CD4-positive, CD25-positive, alpha-beta regulatory T cell (primary cell): ENCODE measurements around the gene RAD54L2. TPM values are rescaled to one million over a fixed set of nuclear protein-coding genes. Genes with fewer than 3 reads are reported as not detected.

Experiments
- ATAC-seq, 2 donors: fragments of 150-1000 bp; cut with Tn5 transposase; one replicate each; pipeline ENCODE4 v1.10.0; 2021; ENCODE audit warnings: low read depth in 2 of 2, moderate number of reproducible peaks in 2 of 2, moderate library complexity in 1 of 2
- DNase-seq, 3 donors: peaks; one replicate each; pipeline versions ENCODE4 v3.0.0 to v3.0.0-alpha.2; 2012 to 2022; ENCODE audit warnings: mixed read lengths in 1 of 3
- H3K27ac ChIP-seq: one replicate; pipeline ENCODE4 v1.7.0; 2013; ENCODE audit warnings: mild to moderate bottlenecking, low read length; ENCODE audit not compliant: insufficient read depth, poor library complexity, severe bottlenecking
- H3K27me3 ChIP-seq: one replicate; pipeline ENCODE4 v1.7.0; 2013; ENCODE audit warnings: low read length; ENCODE audit not compliant: control insufficient read depth, insufficient read depth
- H3K36me3 ChIP-seq: one replicate; pipeline ENCODE4 v1.7.0; 2013; ENCODE audit warnings: mild to moderate bottlenecking, low read length, moderate library complexity; ENCODE audit not compliant: control insufficient read depth, insufficient read depth
- H3K4me1 ChIP-seq: 2 replicates; pipeline ENCODE4 v1.7.0; 2013; ENCODE audit warnings: mild to moderate bottlenecking, low read length; ENCODE audit not compliant: insufficient read depth, control insufficient read depth, poor library complexity, severe bottlenecking
- H3K4me3 ChIP-seq: one replicate; pipeline ENCODE4 v1.7.0; 2013; ENCODE audit warnings: low read depth, mild to moderate bottlenecking, low read length, moderate library complexity
- H3K9me3 ChIP-seq, 2 experiments: 1 replicate in 1 of 2; 2 replicates in 1 of 2; pipeline ENCODE4 v1.7.0; 2013; ENCODE audit warnings: low read length in 2 of 2, mild to moderate bottlenecking in 1 of 2, moderate library complexity in 1 of 2; ENCODE audit not compliant: control insufficient read depth in 2 of 2
- H3K27ac Mint-ChIP-seq, 3 donors: one replicate each; pipeline ENCODE4 v1.8.0; 2020 to 2022; ENCODE audit warnings: mild to moderate bottlenecking in 3 of 3, mixed read lengths in 3 of 3, moderate library complexity in 2 of 3
- H3K27me3 Mint-ChIP-seq: one replicate; pipeline ENCODE4 v1.8.0; 2022; ENCODE audit warnings: mild to moderate bottlenecking, mixed read lengths
- H3K36me3 Mint-ChIP-seq: one replicate; pipeline ENCODE4 v1.8.0; 2020; ENCODE audit warnings: mixed read lengths
- H3K4me1 Mint-ChIP-seq, 4 donors: one replicate each; pipeline ENCODE4 v1.8.0; 2020 to 2022; ENCODE audit warnings: mixed read lengths in 4 of 4, mild to moderate bottlenecking in 1 of 4
- H3K4me3 Mint-ChIP-seq, 4 donors: one replicate each; pipeline ENCODE4 v1.8.0; 2020 to 2022; ENCODE audit warnings: mild to moderate bottlenecking in 4 of 4, mixed read lengths in 4 of 4, moderate library complexity in 3 of 4
- H3K9me3 Mint-ChIP-seq, 7 donors: one replicate each; pipeline ENCODE4 v1.8.0; 2020 to 2022; ENCODE audit warnings: mixed read lengths in 7 of 7, mild to moderate bottlenecking in 3 of 7, moderate library complexity in 2 of 7
- polyA plus RNA-seq, 4 donors: library from polyadenylated mRNA; unstranded; fragments of 300-500 nt; fragmentation: Illumina TruSeq; gene quantifications; one replicate each; pipeline ENCODE4 v1.2.3, GENCODE V29; 2021
- total RNA-seq: library from RNA; stranded (reverse); gene quantifications from one replicate; pipeline ENCODE4 v1.2.3, GENCODE V29; 2022

The RAD54L2 gene, protein sequence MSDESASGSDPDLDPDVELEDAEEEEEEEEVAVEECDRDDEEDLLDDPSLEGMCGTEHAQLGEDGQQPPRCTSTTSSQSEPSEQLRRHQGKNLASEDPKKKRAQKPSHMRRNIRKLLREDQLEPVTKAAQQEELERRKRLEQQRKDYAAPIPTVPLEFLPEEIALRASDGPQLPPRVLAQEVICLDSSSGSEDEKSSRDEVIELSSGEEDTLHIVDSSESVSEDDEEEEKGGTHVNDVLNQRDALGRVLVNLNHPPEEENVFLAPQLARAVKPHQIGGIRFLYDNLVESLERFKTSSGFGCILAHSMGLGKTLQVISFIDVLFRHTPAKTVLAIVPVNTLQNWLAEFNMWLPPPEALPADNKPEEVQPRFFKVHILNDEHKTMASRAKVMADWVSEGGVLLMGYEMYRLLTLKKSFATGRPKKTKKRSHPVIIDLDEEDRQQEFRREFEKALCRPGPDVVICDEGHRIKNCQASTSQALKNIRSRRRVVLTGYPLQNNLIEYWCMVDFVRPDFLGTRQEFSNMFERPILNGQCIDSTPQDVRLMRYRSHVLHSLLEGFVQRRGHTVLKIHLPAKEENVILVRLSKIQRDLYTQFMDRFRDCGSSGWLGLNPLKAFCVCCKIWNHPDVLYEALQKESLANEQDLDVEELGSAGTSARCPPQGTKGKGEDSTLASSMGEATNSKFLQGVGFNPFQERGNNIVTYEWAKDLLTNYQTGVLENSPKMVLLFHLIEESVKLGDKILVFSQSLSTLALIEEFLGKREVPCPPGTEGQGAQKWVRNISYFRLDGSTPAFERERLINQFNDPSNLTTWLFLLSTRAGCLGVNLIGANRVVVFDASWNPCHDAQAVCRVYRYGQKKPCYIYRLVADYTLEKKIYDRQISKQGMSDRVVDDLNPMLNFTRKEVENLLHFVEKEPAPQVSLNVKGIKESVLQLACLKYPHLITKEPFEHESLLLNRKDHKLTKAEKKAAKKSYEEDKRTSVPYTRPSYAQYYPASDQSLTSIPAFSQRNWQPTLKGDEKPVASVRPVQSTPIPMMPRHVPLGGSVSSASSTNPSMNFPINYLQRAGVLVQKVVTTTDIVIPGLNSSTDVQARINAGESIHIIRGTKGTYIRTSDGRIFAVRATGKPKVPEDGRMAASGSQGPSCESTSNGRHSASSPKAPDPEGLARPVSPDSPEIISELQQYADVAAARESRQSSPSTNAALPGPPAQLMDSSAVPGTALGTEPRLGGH (N-terminal part only)
- total RNA-seq (41.3 TPM), polyA plus RNA-seq (10 to 100 TPM in 3 of 4 donors, 1 to 10 TPM in 1; 6.9 to 17.1 (median 13.3) TPM)

DNA sequence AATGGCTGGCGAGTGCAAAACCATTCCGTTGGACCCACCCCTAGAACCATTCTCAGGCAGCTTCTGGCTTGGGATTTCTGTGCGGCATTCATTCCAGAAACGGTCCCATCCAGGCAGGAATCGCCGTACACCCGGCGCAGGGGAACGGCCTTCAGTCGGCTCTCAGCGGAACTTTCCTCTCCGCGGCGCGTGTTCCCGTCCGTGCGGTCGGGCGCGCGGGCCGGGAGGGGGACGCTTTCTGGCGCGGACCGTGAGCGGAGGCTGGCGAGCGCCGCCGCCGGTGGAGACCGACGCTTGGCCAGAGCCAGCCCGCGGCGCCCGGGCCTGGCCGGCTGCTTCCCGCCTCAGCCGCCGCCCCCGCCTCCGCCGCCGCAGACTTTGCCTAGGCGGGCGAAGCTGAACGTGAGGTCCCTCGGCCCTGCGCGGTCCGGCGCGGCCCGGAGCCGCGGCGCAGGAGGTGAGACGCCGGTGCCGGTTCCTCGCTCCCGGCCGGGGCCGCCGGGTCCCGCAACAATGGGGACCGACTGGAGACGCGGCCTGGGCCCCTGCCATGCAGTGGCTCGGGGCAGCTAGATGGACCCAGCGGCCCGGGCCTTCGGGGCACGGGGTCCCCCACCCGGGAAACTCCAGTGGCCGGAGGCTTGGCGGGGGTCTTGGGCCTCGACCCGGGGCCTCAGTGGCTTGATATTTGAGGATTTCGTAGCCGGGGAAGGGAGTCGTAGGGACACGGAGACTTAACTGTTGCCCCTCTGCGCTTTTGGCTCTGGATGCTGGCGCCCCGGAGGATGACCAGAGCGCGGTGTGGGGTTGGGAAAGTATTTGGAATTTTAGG lies at the start of gene RAD54L2:
TSS of gene RAD54L2 (plus strand) at position 261 of the 832 bp plus-strand sequence. CDS start 51,702 bp downstream, outside the sequence.
- H3K27ac ChIP-seq = peak within 1 kb of the TSS; percentile 65
- Mint-ChIP-seq H3K4me1 (peaks cover 16 to 54% (median 32%) of the 10 kb centered on the region in 4 donors), H3K4me3 (peak within 1 kb of the TSS; percentile 89 to 96 (median 94)), H3K27ac (peak within 1 kb of the TSS; percentile 93 to 99 (median 95)), H3K36me3 (peaks cover 2% of the 10 kb centered on the region), H3K9me3 (no peaks in the 10 kb centered on the region), H3K27me3 (peaks cover 6% of the 10 kb centered on the region)
- H3K27me3 ChIP-seq = no peaks in the 10 kb centered on the region
- H3K4me1 ChIP-seq = peaks cover 27% of the 10 kb centered on the region
- ATAC-seq = peak; percentile 90 to 91
- peak within 1 kb of the TSS; percentile 93 for H3K4me3 ChIP-seq
- peak; percentile 54 to 86 (median 72) for DNase-seq
- H3K9me3 ChIP-seq = no peaks in the 10 kb centered on the region
- H3K36me3 ChIP-seq = peaks cover 9% of the 10 kb centered on the region

DNA sequence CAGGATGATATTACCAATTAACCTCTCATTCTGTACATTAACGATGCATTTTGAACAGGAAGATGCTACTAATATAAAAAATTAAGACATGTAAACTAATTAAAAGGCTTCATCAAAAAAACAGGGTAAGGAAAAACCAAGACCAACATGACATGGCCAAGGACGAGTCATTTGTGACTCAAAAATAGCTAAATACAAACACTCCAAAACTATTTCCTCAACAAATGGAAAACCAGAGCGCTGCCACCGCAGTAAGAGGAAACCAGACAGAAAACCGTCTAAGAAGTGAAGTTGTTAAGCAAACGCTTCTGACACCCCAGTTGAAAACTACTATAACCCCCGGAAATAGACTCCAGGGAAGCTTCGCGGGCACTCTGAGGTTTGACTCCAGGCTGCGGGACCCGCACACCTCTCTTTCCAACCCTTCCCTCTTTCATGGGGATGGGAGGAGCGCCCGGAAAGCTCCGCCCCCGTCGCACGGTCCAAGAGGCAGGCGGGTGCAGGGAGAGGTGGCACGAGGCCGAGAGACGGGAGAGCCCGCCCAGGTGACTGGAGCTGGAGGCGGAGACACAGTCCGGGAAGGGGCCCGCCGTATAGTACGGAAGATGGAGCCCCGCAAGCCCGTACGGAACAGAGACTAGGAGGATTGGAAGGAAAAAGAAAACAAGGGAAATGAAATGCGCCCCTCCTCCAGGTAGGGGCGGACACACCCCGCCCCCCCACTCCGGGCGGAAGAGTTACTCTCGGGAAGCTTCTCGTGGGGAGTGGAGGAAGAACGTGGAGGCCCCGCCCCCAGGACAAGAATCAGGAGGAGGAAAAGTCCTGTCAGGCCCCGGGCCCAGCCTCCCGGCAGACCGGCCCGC lies 39.4 kb upstream of the RAD54L2 start:
- peak overlapping the region; percentile 84 for H3K4me3 ChIP-seq
- Mint-ChIP-seq H3K36me3 (no peaks in the 10 kb centered on the region), H3K4me1 (peaks cover 9 to 48% (median 23%) of the 10 kb centered on the region in 4 donors), H3K27ac (peak overlapping the region; percentile 87 to 98 (median 94)), H3K9me3 (no peaks in the 10 kb centered on the region), H3K27me3 (peaks cover 7% of the 10 kb centered on the region), H3K4me3 (peak overlapping the region; percentile 92 to 99 (median 94))
- DNase-seq (peak; percentile 68 to 89 (median 82)), ATAC-seq (peak; percentile 35 to 46)
- H3K27me3 ChIP-seq = no peaks in the 10 kb centered on the region
- peaks cover 29% of the 10 kb centered on the region for H3K4me1 ChIP-seq
- no peaks in the 10 kb centered on the region for H3K9me3 ChIP-seq
- H3K36me3 ChIP-seq = peaks cover 9% of the 10 kb centered on the region
- H3K27ac ChIP-seq = peak overlapping the region; percentile 95

DNA sequence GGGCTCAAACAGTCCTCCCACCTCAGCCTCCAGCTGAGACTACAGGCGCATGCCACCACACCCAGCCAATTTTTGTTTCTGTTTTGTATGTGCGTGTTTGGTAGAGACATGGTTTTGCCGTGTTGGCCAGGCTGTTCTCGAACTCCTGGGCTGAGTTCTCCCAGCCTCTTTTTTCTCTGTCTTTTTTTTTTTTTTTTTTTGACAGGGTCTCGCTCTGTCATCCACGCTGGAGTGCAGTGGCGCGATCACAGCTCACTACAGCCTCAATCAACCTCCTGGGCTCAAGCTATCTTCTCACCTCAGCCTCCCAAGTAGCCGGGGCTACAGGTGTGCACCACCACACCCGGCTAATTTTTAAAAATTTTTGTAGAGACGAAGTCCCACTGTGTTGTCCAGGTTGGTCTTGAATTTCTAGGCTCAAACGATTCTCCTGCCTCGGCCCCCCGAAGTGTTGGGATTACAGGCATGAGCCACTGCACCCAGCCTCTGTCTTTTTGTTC lies 37.8 kb upstream of the RAD54L2 start:
- no peak for DNase-seq
- H3K4me3 ChIP-seq = peak overlapping the region; percentile 64

DNA sequence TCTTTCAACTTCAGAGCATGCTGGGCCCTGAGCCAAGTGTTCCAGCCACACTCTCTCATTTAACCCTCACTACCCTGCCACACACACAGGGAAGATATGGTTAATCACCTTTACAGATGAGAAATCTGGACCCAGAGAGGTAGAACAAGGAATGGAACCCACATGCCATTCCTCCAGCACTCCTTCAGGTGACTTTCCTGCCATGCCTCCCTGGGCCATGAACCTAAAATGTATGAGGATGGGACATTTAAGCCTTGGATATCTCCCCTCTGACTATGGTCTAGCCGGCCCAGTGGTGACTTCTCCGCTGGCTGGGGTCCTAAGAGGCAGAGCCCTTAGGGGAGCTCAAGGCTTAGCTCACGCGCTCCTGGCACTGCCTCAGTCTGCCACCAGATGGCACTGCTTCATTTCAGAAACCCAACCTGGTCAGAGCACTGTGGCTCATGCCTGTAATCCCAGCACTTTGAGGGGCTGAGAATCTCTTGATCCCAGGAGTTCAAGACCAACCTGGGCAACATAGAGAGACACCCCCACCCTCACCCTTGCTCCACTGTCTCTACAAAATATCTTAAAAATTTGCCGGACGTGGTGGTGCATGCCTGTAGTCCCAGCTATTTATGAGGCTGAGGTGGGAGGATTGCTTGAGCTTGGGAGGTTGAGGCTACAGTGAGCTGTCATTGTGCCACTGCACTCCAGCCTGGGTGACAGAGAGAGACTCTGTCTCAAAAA lies 36.5 kb upstream of the RAD54L2 start:
- peaks cover 9 to 32% (median 18%) of the 10 kb centered on the region in 4 donors for H3K4me1 Mint-ChIP-seq
- H3K4me3 ChIP-seq = no peak overlapping the region
- no peaks in the 10 kb centered on the region for H3K36me3 ChIP-seq
- peaks cover 0 to 2% (median 0%) of the 10 kb centered on the region in 7 donors for H3K9me3 Mint-ChIP-seq
- no peaks in the 10 kb centered on the region for H3K9me3 ChIP-seq
- ATAC-seq (peak in 1 of 2 donors; percentile 18), DNase-seq (peak; percentile 68 to 83 (median 76))
- H3K27me3 ChIP-seq = no peaks in the 10 kb centered on the region
- H3K4me3 Mint-ChIP-seq = peak overlapping the region in 2 of 4 donors; percentile 28 to 84
- no peak overlapping the region for H3K27ac ChIP-seq
- no peaks in the 10 kb centered on the region for H3K36me3 Mint-ChIP-seq
- H3K27ac Mint-ChIP-seq = peak overlapping the region; percentile 41 to 95 (median 79)
- peaks cover 7% of the 10 kb centered on the region for H3K27me3 Mint-ChIP-seq
- H3K4me1 ChIP-seq = peaks cover 29% of the 10 kb centered on the region

More for the DNA sequence above, 37.8 kb upstream of the RAD54L2 start:
- Mint-ChIP-seq H3K36me3 (no peaks in the 10 kb centered on the region), H3K4me3 (peak overlapping the region in 3 of 4 donors; percentile 49 to 95 (median 92)), H3K27ac (peak overlapping the region; percentile 67 to 97 (median 94)), H3K4me1 (peaks cover 9 to 42% (median 21%) of the 10 kb centered on the region in 4 donors), H3K9me3 (no peaks in the 10 kb centered on the region), H3K27me3 (peaks cover 7% of the 10 kb centered on the region)
- Histone ChIP-seq H3K36me3 (peaks cover 8% of the 10 kb centered on the region), H3K27me3 (no peaks in the 10 kb centered on the region), H3K27ac (peak overlapping the region; percentile 95), H3K9me3 (no peaks in the 10 kb centered on the region), H3K4me1 (peaks cover 29% of the 10 kb centered on the region)
- ATAC-seq = no peak

DNA sequence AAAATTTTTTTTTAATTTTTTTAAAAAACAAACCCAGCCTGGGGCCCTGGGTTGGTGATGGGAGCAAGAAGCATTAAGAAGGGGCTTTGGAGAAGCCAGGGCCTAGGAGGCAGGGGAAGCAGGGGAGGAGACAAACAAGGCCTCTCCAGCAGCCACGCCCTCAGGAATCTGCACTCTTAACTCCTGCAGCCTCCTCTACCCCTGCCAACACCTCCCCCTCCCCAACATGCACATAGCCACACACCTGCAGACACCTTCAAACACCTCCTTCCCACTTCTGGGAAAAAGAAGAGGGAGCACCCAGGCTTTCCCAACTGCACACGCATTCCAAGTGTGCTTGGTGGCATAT lies 36.0 kb upstream of the RAD54L2 start:
- Histone ChIP-seq H3K9me3 (no peaks in the 10 kb centered on the region), H3K36me3 (no peaks in the 10 kb centered on the region), H3K4me3 (no peak overlapping the region), H3K4me1 (peaks cover 29% of the 10 kb centered on the region), H3K27ac (no peak overlapping the region), H3K27me3 (no peaks in the 10 kb centered on the region)
- Mint-ChIP-seq H3K27me3 (peaks cover 7% of the 10 kb centered on the region), H3K36me3 (no peaks in the 10 kb centered on the region), H3K4me3 (no peak overlapping the region), H3K4me1 (peaks cover 9 to 31% (median 18%) of the 10 kb centered on the region in 4 donors), H3K9me3 (peaks cover 0 to 2% (median 0%) of the 10 kb centered on the region in 7 donors), H3K27ac (no peak overlapping the region)
- no peak for DNase-seq
- ATAC-seq = no peak

DNA sequence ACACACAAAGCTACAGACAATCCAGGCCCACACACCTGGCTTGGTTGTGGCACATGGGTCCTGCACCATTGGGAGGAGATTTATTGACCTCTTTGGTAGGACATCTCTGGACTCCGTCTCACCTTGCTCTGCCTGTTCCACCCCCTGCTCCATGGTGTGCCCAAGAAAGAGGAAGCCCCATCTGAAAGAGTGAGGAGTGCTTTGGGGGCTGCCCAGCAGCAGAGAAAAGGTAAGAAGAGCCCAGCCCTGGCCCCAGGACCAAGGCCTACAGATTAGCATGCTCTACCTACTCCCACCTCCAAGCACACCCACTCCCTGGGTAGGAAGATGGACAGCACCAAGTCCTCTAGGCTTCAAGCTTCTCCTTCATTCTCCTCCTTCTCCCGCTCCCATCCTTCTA lies 35.5 kb upstream of the RAD54L2 start:
- ATAC-seq = no peak
- Mint-ChIP-seq H3K27ac (no peak overlapping the region), H3K36me3 (no peaks in the 10 kb centered on the region), H3K4me1 (peaks cover 9 to 28% (median 18%) of the 10 kb centered on the region in 4 donors), H3K9me3 (peaks cover 0 to 2% (median 0%) of the 10 kb centered on the region in 7 donors), H3K27me3 (peaks cover 7% of the 10 kb centered on the region), H3K4me3 (no peak overlapping the region)
- Histone ChIP-seq H3K9me3 (no peaks in the 10 kb centered on the region), H3K4me1 (peaks cover 29% of the 10 kb centered on the region), H3K36me3 (no peaks in the 10 kb centered on the region), H3K4me3 (no peak overlapping the region), H3K27me3 (no peaks in the 10 kb centered on the region), H3K27ac (no peak overlapping the region)
- no peak for DNase-seq
